Hepatocyte (in vitro differentiated cells): Measurements from ENCODE around the gene IKZF2.

Source experiments
- CTCF ChIP-seq: fragments of 200-600 bp; sonication (generic); IDR thresholded peaks from 2 replicates; pipeline ENCODE4 v1.5.1; 2016; ENCODE audit warnings: antibody characterized with exemption, mild to moderate bottlenecking; ENCODE audit not compliant: poor library complexity
- EZH2 ChIP-seq: fragments of 200-600 bp; sonication (generic); IDR thresholded peaks from 2 replicates; pipeline ENCODE4 v1.6.1; 2016; ENCODE audit warnings: antibody characterized with exemption, mild to moderate bottlenecking, borderline replicate concordance
- EZH2phosphoT487 ChIP-seq: fragments of 200-600 bp; sonication (generic); IDR thresholded peaks from one replicate; pipeline ENCODE4 v1.6.1; 2018; ENCODE audit warnings: antibody characterized with exemption, mild to moderate bottlenecking, low read depth, moderate library complexity; ENCODE audit not compliant: unreplicated experiment, severe bottlenecking

GRCh38 chr2:213151437-213152064, at the start of gene IKZF2:
- TF ChIP-seq CTCF (no peak), EZH2phosphoT487 (no peak), EZH2 (no peak)
